ENCODE data around the gene FUNDC2. TPM values are rescaled to one million over a fixed set of nuclear protein-coding genes. Genes with fewer than 3 reads are reported as not detected.

Gene FUNDC2
- total and polyA plus RNA-seq, 2 of the 13 experiments (the other 11 are each of a cell fraction or from before 2014, with no cell fraction given), result 65.3 to 109 TPM

DNA sequence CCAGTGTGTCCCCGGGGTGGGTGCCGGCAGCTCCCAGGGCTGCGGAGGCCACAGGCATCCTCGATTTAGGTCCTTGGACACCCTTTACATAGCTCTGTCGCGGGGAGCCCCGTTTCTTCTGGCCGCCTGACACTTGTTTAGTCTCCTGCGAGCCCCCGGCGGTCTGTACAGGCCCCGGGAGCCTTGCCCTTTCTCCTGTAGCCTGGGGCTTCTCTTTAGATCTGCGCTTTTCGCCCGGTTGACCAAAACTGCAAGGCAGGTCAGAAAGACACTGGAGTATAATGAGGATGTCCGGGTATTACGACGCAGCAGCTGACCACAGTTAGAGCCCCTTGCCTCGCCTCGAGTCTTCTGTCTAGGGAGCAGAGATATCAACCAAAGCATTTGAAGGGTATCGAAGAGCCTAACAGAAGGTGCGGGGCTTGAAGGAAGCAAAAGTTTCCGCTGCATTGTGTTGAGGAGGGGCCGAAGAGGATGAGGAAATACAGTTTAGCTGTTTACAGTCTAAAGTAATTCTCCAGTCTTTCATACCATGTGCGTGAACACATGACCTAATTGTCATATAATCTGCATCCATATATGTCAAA, 45.1 kb downstream of the FUNDC2 start (continued):
- TF ChIP-seq HMGXB4 (CRISPR knock-in tag; IDR thresholded peaks at IDR 0.05; ENCODE audit: borderline replicate concordance in 1 of 2, low read depth in 1 of 2), result no peak

DNA sequence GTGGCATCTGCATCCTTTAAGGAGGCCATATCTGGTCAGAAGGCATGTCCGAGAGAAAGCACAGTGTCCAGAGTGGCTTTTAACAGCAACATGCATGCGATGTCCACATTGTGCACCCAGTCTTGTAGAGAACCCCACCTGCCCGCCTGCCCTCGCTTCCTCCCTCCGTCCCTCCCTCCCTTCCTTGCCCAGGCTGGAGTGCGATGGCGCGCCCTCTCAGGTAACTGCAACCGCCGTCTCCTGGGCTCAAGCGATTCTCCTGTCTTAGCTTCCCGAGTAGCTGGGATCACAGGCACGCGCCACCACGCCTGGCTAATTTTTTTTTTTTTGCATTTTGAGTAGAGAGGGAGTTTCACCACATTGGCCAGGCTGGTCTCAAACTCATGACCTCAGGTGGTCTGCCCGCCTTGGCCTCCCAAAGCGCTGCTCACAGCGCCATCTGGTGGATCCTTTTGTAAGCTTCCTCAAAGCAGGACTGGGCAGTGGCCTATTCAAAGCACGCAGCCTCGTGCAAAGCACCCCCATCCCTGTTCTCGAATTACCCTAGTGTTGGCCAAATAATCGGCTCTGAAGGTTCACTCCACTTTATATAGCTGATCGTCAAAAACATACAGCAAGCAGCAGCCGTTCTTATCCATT, 59.7 kb downstream of the FUNDC2 start:
- Histone ChIP-seq H3K4me3 (replicated peaks in 1 of 3; ENCODE audit: insufficient read depth in 1 of 3, low read depth in 2 of 3, low read length in 3 of 3) (no peak overlapping the region), H3K27ac (ENCODE audit: extremely low read length, insufficient read depth, low read length) (no peak overlapping the region), H3K9ac (ENCODE audit: insufficient read depth, low read depth, low read length) (no peak overlapping the region), H3K36me3 (replicated peaks in 1 of 2; ENCODE audit: control insufficient read depth in 1 of 2, insufficient read depth in 2 of 2, low read length in 2 of 2) (peaks cover 1 to 6% of the 10 kb centered on the region in 2 experiments; a peak in 1 of 5 replicates), H3K79me2 (ENCODE audit: insufficient read depth, low read length) (no peaks in the 10 kb centered on the region), H3K4me1 (ENCODE audit: insufficient read depth, low read length) (no peaks in the 10 kb centered on the region), H4K20me1 (ENCODE audit: insufficient read depth, low read length) (no peaks in the 10 kb centered on the region), H2AFZ (ENCODE audit: low read length) (no peak overlapping the region), H3K9me3 (ENCODE audit: low read length) (no peaks in the 10 kb centered on the region), H3K4me2 (ENCODE audit: low read depth, low read length) (no peak overlapping the region), H3K27me3 (ENCODE audit: control insufficient read depth in 1 of 2, insufficient read depth in 2 of 2, low read length in 2 of 2) (no peaks in the 10 kb centered on the region)
- 92% methylated on average over 19 of the region's 24 CpGs for WGBS (ENCODE audit: low lambda C conversion rate)
- no TSS peak for BruUV-seq (replicated peaks)
- POLR2A ChIA-PET, result no interaction called here
- FAIRE-seq (no peak), ATAC-seq (peak; percentile 76), DNase-seq (ENCODE audit: low spot score) (peak; percentile 21)
- CTCF ChIA-PET (ENCODE audit: low intra/inter-chr PET ratio, low total read pairs), result interaction anchor here (1.1 kb wide), 1 partner anchor 105 kb away, joined by 5 read pairs; no protein-coding TSS in a partner anchor
- intact Hi-C loops (cut with micrococcal nuclease; ENCODE audit: unreplicated experiment), result no loop called here
- in situ Hi-C loops (cut with HindIII; ENCODE audit: extremely low pct_ligation_motif_present, low pct_unique_long_range_greater_than_20kb), result loop anchor here (10.0 kb wide), 1 partner anchor 102 kb away; no protein-coding TSS in a partner anchor
- TF ChIP-seq, protein P1, sequence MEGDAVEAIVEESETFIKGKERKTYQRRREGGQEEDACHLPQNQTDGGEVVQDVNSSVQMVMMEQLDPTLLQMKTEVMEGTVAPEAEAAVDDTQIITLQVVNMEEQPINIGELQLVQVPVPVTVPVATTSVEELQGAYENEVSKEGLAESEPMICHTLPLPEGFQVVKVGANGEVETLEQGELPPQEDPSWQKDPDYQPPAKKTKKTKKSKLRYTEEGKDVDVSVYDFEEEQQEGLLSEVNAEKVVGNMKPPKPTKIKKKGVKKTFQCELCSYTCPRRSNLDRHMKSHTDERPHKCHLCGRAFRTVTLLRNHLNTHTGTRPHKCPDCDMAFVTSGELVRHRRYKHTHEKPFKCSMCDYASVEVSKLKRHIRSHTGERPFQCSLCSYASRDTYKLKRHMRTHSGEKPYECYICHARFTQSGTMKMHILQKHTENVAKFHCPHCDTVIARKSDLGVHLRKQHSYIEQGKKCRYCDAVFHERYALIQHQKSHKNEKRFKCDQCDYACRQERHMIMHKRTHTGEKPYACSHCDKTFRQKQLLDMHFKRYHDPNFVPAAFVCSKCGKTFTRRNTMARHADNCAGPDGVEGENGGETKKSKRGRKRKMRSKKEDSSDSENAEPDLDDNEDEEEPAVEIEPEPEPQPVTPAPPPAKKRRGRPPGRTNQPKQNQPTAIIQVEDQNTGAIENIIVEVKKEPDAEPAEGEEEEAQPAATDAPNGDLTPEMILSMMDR (CRISPR knock-in tag; IDR thresholded peaks at IDR 0.05), result peak; percentile 65
- TF ChIP-seq ZFP1 (CRISPR knock-in tag; IDR thresholded peaks at IDR 0.05), result no peak
- no peak for TF ChIP-seq HNRNPK (IDR thresholded peaks at IDR 0.05; ENCODE audit: low read depth, low read length, poor library complexity, severe bottlenecking)
- TF ChIP-seq, protein P2, sequence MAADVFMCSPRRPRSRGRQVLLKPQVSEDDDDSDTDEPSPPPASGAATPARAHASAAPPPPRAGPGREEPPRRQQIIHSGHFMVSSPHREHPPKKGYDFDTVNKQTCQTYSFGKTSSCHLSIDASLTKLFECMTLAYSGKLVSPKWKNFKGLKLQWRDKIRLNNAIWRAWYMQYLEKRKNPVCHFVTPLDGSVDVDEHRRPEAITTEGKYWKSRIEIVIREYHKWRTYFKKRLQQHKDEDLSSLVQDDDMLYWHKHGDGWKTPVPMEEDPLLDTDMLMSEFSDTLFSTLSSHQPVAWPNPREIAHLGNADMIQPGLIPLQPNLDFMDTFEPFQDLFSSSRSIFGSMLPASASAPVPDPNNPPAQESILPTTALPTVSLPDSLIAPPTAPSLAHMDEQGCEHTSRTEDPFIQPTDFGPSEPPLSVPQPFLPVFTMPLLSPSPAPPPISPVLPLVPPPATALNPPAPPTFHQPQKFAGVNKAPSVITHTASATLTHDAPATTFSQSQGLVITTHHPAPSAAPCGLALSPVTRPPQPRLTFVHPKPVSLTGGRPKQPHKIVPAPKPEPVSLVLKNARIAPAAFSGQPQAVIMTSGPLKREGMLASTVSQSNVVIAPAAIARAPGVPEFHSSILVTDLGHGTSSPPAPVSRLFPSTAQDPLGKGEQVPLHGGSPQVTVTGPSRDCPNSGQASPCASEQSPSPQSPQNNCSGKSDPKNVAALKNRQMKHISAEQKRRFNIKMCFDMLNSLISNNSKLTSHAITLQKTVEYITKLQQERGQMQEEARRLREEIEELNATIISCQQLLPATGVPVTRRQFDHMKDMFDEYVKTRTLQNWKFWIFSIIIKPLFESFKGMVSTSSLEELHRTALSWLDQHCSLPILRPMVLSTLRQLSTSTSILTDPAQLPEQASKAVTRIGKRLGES (CRISPR knock-in tag; IDR thresholded peaks at IDR 0.05; ENCODE audit: borderline replicate concordance), result no peak
- 0 out of 2 replicates have a peak, but pooled peaks have one; percentile 14 for TF ChIP-seq ZBTB38 (CRISPR knock-in tag; IDR thresholded peaks at IDR 0.05)
- TF ChIP-seq, protein P3, sequence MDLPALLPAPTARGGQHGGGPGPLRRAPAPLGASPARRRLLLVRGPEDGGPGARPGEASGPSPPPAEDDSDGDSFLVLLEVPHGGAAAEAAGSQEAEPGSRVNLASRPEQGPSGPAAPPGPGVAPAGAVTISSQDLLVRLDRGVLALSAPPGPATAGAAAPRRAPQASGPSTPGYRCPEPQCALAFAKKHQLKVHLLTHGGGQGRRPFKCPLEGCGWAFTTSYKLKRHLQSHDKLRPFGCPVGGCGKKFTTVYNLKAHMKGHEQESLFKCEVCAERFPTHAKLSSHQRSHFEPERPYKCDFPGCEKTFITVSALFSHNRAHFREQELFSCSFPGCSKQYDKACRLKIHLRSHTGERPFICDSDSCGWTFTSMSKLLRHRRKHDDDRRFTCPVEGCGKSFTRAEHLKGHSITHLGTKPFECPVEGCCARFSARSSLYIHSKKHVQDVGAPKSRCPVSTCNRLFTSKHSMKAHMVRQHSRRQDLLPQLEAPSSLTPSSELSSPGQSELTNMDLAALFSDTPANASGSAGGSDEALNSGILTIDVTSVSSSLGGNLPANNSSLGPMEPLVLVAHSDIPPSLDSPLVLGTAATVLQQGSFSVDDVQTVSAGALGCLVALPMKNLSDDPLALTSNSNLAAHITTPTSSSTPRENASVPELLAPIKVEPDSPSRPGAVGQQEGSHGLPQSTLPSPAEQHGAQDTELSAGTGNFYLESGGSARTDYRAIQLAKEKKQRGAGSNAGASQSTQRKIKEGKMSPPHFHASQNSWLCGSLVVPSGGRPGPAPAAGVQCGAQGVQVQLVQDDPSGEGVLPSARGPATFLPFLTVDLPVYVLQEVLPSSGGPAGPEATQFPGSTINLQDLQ (CRISPR knock-in tag; IDR thresholded peaks at IDR 0.05), result no peak

Measured in HepG2 (cell line).